OCI-LY3 (cell line): ENCODE measurements around the gene DDN.

Source experiments
- CTCF ChIP-seq: fragments of 200-600, 300-600 bp; sonication (generic); IDR thresholded peaks from 2 replicates; pipeline ENCODE4 v1.5.1; 2014; ENCODE audit warnings: antibody characterized with exemption, low read length, low read depth
- EZH2phosphoT487 ChIP-seq: fragments of 200-600 bp; shearing (Covaris generic); IDR thresholded peaks from 2 replicates; pipeline ENCODE4 v1.6.1; 2018; ENCODE audit warnings: antibody characterized with exemption, mixed run types, low read depth

- peak; percentile 73 for TF ChIP-seq CTCF
- no peak for TF ChIP-seq EZH2phosphoT487
These were observed 44.7 kb upstream of the DDN start for GRCh38 chr12:49043856-49044258.
